Caki2 (cell line): ENCODE measurements around the gene ZNF765. TPM values are rescaled to one million over a fixed set of nuclear protein-coding genes. Genes with fewer than 3 reads are reported as not detected.
"Not testable (repeated sequence)": the region's sequence is repeated elsewhere in the genome, so short reads cannot be mapped to it uniquely, and the experiment has no call there.

Experiments used
- DNase-seq: peaks from one replicate; pipeline ENCODE4 v3.0.0-alpha.2; 2015; ENCODE audit warnings: low read depth
- in situ Hi-C: cut with HindIII; loops from 2 replicates; pipeline ENCODE4 v1.10.0; 2016; ENCODE audit warnings: low sequenced_read_pairs, low pct_unique_long_range_greater_than_20kb, mixed read lengths
- total RNA-seq: library from RNA; depleted of rRNA; stranded (reverse); fragments of >200 nt; shearing (Covaris generic); gene quantifications from 2 replicates; pipeline ENCODE4 v1.2.3, GENCODE V29; 2014; ENCODE audit warnings: low replicate concordance; rRNA removed

Gene ZNF765
- total RNA-seq = 7.4 and 10.2 TPM in 2 replicates

DNA sequence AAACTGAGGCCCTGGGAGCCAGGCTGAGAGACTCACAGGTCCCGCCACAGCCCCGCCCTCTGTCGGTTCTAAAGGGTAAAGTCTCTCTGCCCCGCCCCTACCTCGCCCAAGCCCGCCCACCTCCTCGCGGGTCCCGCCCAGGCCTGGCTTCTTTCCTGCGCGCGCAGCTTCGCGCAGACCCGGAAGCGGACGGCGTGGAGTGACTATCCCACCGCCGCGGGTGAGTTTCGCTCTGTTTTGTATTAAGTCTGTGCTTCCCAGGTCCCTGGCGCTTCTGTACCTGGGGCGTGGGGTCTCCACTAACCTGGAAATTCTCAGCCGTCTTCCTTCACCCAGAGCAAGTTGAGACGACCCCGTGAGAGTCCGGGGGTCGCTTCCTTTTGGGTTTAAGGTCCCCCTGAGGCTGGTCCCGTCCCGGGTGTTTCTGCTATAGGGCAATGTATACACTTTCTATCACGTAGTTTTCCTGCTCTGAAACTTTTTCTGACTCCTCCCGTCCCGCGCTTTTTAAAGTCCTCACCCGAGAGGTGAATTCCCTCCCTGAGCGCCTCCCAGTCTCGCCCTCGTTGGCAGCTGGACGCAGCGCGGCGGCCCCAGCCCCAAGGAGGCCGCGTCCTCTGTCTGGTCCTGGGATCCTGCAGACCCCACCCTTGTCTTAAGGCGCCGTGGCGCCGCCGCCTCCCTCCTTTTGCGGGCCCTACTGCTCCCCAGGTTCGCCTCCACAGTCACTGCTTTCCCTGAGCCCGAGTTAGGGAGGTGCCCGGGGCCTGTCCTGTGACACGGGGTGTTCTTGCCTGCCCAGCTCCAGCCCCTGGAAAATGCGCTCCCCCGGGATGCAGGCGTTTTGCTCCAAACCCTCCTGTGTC lies at the start of gene ZNF765:
Gene ZNF765 (plus strand): TSS at position 176 of the 866 bp plus-strand sequence. CDS start 2,867 bp downstream, outside the sequence.
- in situ Hi-C loops = no loop called here
- peak; percentile 78 for DNase-seq

DNA sequence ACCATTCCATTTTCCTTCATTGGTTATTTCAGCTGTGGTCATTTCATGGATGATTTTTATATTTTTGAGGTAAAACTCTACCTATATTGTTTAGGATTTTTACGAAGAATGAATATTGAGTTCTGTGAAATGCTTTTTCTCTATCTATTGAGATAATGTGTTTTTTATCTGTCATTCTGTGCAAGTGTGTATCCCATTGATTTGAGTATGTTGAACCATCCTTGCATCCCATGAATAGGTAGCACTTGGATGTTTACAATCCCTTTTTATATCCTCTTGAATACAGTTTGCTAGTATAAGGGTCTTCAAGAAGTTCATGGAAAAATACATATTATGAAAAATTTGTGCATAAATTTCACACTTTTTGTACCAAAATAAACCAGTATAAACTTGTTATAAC lies 39.2 kb upstream of the ZNF765 start:
- in situ Hi-C loops = no loop called here
- no peak for DNase-seq

DNA sequence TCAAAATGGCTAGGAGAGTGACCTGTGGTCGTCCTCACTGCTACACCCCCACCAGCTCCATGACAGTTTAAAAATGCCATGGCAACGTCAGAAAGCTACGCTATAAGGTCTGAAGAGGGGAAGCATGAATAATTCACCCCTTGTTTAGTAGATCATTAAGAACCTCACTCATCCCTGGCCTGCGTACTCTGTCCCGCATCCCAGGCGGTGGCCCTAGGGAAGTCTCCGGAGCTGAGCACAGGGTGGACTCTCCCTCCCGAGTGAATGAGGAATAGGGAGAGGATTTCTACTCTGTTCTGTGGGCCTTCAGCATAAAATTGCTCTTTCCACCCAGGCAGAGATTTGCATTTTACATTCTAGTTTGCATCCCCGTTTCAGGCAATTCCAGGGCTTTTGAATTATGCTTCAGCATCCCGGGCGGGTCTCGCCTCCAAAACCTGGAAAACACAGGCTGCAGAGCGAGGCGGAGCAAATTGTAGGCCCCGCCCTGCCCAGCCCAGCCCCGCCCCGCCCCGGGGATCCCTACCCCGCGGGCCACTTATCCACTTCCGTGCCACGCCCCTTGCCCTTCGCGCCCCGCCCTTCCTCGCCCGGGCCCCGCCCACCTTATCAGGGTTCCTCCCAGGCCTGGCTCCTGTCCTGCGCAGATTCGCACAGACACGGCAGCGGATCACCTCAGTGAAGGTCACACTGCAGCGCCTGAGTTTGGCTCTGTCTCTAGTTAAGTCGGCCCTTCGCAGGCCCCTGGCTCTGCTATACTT lies 36.9 kb upstream of the ZNF765 start:
- DNase-seq = no peak
- in situ Hi-C loops = no loop called here

DNA sequence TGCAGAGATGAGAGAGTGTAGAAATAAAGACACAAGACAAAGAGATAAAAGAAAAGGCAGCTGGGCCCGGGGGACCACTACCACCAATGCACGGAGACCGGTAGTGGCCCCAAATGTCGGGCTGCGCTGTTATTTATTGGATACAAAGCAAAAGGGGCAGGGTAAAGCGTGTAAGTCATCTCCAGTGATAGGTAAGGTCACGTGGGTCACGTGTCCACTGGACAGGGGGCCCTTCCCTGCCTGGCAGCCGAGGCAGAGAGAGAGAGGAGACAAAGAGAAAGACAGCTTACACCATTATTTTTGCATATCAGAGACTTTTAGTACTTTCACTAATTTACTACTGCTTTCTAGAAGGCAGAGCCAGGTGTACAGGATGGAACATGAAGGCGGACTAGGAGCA lies 34.9 kb upstream of the ZNF765 start:
- DNase-seq, in situ Hi-C loops: not testable (repeated sequence)

DNA sequence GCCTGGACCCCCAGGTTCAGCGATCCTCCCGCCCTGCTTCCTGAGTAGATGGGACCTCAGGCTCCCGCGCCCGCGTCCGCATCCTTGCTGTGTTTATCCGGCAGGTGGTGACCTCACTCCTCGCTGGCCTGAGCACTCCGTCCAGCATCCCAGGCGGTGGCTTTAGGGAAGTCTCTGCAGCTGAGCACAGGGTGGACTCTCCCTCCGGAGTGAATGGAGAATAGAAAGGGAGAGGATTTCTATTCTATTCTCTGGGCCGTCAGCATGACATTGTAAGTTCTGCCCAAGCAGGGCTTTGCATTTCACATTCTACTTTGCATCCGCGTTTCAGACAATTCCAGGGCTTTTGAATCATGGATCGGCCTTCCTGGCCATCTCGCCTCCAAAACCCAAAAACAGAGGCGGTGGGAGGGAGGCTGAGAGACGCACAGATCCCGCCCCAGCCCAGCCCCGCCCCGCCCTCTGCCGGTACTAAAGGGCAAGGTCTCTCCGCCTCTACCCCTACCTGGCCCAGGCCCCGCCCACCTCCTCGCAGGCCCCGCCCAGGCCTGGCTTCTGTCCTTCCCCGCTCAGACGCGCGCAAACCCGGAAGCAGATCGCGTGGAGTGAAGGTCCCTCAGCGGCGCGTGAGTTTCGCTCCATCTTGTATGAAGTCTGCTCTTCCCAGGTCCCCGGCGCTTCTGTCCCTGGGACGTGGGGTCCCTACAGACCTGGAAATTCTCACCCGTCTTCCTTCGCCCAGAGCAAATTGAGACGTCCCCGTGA lies 29.6 kb upstream of the ZNF765 start, which contains the start of gene ZNF525:
Gene ZNF525 (plus strand): TSS at position 572 of the 765 bp plus-strand sequence. CDS start 6,577 bp downstream, outside the sequence.
- DNase-seq = peak; percentile 73
- in situ Hi-C loops = no loop called here

DNA sequence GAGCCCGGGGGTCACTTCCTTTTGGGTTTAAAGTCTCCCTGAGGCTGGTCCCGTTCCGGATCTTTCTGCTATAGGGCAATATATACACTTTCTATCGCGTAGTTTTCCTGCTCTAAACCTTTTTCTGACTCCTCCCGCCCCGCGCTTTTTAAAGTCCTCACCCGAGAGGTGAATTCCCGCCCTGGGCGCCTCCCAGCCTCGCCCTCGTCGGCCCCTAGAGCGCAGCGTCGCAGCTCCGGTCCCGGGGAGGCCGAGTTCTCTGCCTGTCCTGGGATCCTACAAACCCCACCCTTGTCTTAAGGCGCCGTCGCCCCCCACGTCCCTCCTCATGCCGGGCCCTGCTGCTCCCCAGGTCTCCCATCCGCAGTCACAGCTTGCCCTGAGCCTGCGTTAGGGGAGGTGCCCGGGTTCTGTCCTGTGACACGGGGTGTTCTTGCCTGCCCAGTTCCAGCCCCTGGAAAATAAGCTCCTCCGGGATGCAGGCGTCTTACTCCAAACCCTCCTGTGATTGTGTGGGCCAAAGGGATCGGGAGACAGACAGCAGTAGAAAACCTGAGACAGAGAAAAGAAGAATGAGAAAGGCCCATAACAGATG lies 29.0 kb upstream of the ZNF765 start:
- in situ Hi-C loops = no loop called here
- no peak for DNase-seq

DNA sequence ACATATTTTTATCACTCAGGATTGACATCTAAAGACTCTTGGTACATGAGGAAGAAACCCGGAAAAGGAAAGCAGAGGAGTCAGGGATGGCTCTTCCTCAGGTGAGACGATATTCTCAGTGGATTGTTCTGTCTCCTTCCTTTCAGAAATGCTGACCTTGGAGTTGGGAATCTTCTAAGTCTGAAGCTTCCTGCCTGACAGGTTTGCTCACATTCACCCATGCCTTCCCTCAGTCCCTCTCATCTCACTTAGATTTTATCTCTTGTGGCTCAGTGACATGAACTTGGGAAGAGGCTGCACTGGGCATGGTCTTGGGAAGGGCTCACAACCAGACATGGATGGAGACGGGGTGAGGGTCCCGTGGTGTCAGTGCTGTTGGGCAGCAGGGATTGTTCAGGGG lies 22.8 kb upstream of the ZNF765 start:
- DNase-seq = no peak
- in situ Hi-C loops = no loop called here

DNA sequence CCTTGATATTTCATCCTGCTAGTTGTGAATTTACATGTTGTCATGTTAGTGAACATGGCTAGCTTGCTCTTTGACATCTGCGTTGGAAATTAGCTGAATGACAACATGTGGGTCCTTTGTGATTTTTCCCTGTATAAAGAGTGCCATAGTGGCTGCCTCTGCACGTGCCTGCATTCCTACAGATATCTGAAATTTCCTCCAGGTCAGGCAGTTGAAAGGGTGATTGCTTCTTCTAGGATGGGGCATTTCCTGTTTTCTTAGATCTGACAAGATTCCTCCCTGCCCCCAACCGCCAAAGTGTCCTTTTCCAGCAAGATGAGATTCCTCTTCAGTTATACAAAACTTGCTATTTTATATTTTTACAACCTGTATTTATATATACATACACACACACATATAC lies 20.7 kb upstream of the ZNF765 start:
- in situ Hi-C loops = no loop called here

DNA sequence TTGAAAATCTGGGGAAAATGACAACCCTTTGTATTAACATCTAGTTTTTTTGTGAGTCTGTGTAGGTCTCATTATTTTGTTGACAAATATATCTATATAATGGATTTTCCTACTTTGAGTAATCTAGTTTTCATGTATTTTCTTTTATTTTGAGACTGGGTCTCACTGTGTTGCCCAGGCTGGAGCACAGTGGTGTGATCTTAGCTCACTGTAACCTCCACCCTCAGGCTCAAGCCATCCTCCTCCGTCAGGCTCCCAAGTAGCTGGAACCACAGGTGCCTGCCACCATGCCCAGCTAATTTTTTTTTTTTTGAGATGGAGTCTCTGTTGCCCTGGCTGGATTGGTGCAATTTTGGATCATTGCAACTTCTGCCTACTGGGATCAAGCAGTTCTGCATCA lies 20.2 kb upstream of the ZNF765 start:
- in situ Hi-C loops = no loop called here
- DNase-seq = no peak

More for the DNA sequence above, 20.7 kb upstream of the ZNF765 start:
- no peak for DNase-seq

DNA sequence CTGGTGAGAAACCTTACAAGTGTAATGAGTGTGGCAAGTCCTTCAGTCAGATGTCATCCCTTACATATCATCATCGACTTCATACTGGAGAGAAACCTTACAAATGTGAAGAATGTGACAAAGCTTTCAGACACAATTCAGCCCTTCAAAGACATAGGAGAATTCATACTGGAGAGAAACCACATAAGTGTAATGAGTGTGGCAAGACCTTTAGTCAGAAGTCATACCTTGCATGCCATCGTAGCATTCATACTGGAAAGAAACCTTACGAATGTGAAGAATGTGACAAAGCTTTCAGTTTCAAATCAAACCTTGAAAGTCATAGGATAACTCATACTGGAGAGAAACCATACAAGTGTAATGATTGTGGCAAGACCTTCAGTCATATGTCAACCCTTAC lies 13.6 kb upstream of the ZNF765 start:
- no peak for DNase-seq
- in situ Hi-C loops = no loop called here

DNA sequence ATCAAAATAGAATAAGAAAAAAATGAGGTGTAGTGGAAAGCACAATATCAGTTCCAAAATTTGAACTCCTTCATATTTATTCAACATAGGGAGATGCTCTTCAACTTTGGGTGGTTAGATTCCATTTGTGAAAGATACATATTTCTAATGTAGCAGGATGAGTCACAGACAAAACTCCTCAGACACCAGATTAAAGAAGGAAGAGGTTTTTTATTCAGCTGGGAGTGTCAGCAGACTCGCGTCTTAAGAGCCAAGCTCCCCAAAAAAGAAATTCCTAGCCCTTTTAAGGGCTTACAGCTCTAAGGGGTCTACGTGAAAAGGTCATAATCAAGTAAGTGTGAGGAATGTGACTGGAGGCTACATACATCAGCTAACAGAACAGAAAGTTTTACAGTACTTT lies 6.8 kb upstream of the ZNF765 start:
- in situ Hi-C loops = no loop called here
- DNase-seq = no peak

DNA sequence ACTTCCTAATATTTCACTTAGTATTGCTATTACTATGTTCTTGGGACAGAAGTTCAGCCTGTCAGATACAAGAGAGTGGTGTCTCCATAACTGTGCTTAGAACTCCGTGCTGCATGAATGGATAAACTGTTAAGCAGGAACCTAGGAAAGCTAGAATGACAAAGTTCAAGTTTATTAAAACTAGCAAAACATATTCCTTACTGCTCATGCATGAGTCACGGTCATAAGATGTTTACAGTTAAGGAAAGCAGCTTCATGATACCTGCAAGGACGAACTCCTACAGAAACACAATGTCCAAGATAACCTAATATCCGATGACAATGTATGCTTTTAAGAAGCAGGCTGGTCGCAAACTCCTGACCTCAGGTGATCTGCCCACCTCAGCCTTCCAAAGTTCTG lies 6.0 kb upstream of the ZNF765 start:
- no peak for DNase-seq
- in situ Hi-C loops = no loop called here

DNA sequence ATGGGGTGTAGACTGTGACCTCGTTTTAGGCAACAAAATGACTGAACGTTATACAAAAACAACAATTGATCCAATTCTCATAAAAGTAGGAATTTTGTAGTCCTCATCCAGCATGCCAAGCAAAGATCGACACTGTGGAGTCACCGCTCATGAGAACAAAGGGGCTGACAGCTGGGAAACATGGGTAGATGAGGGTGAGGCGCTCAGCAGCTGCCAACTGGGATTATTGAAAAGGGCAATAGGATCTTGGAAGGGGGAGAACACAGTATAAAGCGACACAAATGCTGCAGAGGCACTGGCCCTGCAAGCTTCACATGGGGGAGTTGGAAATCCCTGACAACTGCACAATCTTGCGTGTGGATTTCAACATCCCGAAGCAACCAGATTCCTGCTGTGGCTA lies 5.4 kb upstream of the ZNF765 start:
- in situ Hi-C loops = no loop called here
- DNase-seq = no peak

DNA sequence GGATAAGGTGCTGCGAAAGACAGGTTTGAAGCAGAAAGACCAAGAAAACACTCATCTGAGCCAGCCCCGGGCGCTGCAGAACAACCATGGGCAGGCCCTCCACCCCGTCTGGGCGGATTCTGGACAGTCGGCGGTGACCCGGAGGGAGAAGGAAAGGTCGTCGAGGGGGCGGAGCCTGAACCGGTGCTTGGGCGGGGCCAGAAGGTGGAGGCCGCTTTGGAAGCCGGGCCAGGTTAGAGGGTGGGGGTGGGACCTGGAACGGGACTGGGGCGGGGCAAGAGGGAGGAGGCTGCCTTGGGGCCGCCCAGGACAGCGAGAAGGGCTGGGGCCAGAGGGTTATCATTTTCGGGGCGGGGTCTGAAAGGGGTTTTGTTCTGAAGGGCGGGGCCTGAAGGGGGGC lies 5.0 kb upstream of the ZNF765 start:
- no peak for DNase-seq
- in situ Hi-C loops = no loop called here

DNA sequence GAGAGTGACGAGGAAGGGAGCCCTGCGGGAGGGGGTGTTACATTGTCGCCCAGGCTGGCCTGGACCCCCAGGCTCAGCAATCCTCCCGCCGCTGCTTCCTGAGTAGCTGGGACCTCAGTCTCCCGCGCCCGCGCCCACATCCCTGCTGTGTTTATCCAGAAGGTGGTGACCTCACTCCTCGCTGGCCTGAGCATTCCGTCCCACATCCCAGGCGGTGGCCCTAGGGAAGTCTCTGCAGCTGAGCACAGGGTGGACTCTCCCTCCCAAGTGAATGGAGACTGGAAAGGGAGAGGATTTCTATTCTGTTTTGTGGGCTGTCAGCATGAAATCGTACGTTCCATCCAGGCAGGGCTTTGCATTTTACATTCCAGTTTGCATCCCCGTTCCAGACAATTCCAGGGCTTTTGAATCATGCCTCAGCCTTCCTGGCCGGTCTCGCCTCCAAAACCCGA lies 401 bp upstream of the ZNF765 start:
- no peak for DNase-seq
- in situ Hi-C loops = no loop called here

DNA sequence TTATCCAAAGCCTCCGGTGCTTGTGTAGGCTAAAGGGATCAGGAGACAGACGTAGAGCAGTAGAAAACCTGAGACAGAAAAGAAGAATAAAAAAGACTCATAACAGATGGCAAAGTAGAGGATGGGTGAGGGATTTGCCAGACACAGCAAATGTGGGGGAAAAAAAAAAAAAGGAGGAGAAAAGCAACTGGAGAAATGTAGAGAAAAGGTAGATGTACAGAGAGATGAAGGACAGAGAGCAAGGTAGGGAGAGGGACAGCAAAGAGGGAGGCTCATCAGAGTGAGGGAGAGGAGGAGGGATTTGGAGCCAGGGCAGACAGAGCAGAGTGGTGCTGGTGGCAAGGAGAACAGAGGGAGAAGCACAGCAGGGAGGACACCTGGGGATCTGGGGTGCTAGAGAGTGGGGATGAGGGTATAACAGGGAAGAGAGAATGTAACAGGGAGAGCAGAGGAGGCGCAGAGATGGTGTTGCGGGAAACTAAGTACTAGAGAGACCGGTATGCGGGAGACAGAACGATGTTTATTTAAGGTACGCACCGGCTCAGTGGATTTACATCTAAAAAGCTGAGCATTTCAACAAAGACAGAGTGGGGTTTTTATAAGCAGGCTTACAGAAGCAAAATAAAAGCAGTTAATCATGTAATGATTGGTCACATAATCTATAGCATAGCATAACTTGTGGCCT lies 1.0 kb downstream of the ZNF765 start:
- DNase-seq = peak; percentile 15
- in situ Hi-C loops = not testable (repeated sequence)

DNA sequence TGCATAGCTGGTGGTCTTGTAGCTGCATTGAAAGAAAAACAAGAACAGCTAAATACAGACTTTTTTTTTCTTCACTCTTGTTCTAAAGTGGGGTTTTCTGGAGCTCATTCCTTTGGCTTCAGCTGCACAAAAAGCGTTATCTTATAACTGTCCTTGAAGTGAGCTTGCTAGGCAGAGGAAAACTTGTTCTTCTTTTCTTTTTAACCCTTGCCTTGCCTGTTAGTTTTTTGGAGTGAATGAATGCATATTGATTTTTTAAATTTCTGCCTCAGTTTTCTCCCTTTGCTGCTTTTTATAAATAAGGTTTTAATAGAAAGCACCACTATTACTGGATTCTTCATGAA lies 1.5 kb downstream of the ZNF765 start:
- in situ Hi-C loops = no loop called here
- no peak for DNase-seq

DNA sequence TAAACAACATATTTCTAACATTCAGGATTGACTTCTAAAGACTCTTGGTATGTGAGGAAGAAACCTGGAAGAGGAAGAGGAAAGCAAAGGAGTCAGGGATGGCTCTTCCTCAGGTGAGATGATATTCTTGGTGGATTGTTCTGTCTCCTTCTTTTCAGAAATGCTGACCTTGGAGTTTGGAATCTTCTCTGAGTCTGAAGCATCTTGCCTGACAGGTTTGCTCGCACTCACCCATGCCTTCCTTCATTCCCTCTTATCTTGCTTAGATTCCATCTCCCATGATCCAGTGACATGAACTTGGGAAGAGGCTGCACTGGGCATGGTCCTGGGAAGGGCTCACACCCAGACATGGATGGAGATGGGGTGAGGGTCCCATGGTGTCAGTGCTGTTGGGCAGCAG lies 3.0 kb downstream of the ZNF765 start:
- in situ Hi-C loops, DNase-seq: not testable (repeated sequence)
